RKO (cell line): ENCODE results near the gene ANK2.

Experiments used
- DNase-seq: peaks from one replicate; pipeline ENCODE4 v3.0.0-alpha.2; 2016; ENCODE audit warnings: low spot score

Gene ANK2

DNA sequence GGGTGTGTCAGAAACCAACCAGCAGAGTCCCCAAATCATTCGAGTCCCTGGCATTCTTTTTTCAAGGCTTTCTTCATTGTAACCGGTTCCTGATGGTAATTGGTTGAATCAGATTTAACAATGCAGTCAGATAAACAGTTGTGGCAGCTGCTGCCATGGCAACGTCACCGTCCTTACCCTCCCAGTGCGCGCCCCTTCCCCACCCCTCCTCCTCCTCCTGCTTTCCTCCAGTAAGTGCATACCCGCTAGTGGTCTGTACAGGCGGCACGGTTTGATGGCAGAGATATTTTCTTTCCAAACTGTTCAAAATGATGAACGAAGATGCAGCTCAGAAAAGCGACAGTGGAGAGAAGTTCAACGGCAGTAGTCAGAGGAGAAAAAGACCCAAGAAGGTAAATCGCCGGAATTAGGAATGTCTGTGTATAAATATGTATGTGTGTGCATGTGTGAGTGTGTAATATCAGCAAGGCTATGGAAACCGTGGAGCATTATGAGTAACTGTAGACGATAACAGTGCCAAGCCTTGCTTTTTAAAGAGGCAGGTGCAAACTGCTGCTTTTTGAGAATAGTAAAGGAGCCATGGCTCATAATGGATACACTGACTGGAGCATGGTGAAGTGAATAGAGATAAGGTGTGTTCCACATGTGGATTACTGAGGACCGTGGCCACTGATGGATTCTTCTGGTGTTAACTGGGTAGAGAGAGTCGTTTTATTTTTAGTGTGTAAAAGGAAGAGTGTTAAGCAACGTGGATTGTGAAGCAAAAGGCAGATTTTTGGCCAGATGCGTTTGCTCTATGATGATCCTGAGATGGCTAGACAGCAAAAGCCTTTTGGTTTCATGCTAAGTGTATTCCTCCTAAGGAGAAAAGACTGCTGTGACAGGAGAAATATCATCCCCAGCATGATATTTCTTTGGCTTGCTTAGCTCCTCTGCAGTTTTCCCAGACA, at the start of gene ANK2:
Gene ANK2, plus strand, starts transcription at position 233 of the 950 bp plus-strand sequence. Its CDS starts 76 bp downstream, at position 309.
- no peak for DNase-seq

DNA sequence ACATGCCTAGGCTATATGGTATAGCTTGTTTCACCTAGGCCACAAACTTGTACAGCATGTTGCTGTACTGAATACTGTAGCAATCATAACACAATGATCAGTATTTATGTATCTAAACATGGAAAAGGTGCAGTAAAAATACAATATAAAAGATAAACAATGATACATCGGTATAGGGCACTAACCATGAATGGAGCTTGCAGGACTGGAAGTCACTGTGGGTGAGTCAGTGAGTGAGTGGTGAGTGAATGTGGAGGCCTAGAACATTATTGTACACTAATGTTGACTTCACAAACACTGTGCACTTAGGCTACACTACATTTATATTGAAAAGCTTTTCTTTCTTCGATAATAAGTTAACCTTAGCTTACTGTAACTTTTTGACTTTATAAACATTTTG, 45.6 kb upstream of the ANK2 start:
- DNase-seq, result peak; percentile 64

DNA sequence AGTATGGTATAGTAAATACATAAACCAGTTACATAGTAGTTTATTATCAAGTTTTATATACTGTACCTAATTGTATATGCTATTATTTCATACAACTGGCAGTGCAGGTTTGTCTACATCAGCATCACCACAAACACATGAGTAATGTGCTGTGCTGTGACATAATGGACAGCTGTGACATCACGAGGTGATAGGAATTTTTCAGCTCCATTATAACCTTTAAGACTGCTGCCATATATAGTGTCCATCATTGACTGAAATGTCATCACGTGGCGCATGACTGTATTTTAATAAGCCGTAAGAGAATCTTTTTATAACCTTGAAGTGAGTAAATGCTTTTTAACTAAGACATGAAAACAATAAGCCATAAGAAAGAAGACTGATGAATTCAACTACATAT, 44.8 kb upstream of the ANK2 start:
- DNase-seq, result no peak

DNA sequence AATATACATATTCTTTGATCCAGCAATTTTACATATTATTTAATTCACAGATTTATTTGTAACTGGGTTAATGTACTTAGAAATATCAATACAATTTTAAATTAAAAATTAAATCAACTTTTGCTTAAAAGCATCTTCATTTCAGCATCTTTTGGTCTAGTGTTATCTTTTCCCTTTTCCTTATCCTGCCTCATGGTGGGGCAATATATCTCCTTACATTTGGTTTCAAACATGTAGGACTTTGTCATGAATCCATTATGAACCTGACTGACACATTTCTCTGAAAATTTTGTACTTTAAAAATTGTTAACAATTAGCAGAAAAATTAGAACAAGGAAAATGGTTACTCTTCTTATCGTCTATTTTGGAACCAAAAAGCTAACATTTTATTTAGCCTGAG, 42.8 kb upstream of the ANK2 start:
- no peak for DNase-seq

DNA sequence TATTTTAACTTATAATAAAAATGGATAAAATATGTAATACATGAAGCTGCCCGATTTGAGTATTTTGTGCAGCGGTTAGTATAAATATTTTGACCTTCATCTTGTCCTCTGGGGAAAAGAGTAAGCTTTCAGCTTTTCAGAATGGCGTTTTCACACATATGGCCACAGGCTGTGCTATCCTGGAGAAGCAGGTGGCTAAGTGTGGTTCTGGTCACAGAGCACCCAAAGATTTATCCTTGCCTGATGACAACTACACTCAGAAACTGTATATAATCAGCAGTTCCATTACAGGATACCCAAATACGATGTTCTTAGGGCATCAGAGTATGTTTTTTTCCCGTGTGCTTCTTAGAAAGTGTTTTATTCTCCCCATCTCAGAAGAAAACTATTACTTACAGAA, 42.3 kb upstream of the ANK2 start:
- DNase-seq, result no peak

DNA sequence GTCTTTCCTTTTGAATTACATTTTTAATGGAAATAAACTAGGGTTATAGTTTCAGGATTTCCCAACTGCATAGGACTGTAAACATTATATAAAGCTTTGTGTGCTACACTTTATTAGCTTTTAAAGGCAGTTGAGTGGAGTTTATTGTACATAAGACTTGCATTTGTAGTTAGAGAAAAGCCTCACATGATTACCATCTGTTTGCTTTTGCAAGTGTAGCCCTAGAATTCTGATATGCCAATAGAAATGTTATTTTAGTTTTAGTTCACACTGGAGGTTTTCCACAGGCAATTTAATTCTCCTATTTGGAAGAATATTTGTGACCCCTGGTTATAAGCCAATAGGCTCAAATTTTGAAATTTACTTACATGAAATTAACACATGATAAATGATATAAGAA, 41.3 kb upstream of the ANK2 start:
- DNase-seq, result no peak

DNA sequence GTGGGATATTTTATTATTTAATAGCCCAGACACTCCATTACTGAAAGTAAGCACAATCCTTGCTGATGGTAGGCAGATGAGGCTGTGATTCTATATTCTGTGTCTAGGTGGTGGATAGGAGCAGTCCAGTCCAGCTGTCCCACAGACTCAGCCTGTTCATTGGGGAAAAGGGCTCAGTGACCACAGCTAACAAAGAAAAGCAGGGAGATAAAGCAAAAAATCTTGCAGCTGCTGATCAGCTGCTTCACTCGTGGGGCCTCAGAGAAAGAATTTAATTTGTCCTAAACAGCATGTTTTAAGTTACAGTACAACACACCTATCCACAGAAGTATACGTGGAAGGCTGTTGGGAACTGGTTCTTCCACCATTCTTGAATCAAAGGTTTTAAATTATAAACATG, 40.7 kb upstream of the ANK2 start:
- DNase-seq, result no peak

DNA sequence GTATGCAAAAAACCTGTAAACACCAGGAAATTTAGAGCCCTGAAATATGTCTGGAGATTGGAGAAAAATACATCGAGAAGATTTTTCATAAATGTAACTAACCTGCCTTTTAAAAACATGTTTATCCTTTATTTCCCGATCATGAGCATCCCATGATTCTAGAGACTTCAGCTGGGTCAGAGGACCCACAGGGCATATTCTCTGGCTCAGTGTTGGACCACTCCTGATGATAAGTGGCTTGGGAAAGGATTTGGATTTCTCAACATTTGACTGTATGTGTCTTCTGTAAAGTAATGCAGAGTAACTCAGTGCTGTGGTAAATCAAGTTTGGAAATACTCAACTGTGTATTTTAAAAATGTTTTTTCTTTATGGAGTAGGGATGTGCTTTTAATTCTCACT, 40.0 kb upstream of the ANK2 start:
- DNase-seq, result no peak

DNA sequence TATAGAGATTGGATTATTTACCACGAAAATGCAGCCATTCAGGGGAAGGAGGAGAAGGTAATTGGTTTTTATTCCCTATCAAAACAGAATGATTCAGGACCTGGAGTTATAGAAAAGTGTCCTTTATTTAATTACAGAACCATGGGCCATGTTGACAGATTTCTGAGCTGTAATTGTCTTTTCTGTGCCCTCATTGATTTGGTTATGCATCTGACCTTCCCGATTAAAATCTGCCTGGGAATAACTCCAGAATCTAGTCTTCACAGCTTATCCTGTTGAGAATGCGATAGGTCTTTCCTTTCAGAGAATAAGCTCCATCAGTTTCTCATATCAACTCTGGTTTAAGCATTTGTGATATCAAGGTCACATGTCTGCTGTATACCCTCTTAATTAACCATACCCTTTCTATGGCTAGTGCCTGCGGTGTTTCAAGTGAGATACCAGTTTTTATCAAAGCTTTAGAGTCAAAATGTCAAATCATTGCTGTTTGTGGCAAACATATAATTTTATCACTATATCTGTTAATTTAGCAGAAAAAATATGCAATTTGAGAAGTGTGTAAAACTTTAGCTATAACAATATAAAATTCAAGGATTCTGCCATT, 37.2 kb upstream of the ANK2 start:
- DNase-seq, result no peak

DNA sequence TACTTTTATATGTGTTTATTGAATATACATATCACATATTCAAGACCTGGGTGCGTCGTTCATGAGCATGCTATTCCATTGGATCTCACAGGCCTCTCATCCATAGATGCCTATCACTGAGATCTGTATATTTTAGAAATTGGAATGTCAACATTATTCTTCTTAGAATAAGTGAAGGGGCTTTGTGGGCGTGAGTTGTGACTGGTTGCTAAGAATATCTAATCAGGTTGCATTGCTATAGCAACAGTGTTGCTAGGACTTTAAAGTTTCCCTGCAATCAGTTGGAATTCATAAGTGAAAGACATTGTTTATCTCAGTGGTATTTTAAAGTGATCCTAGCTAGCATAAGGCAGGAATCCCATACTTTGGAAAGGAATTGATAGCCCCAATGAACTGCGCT, 36.7 kb upstream of the ANK2 start:
- DNase-seq, result no peak

DNA sequence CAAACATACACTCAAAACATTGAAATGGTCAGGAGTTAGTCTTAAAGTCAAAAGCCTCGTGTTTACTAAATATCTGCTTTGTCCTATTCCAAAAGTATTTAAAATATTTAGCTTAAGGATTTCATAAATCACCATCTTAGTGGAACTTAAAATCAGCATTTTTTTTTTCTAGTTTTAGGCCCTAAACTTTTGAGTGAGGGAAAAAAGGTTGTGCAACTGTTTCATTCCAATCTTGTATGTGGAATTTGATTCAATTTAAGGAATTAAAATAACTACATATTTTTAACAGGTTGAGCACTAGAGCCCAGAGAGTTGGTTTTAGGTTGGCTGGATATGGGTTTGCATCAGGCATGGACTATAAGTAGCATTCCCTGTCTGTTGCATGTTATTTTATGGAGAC, 35.7 kb upstream of the ANK2 start:
- no peak for DNase-seq

DNA sequence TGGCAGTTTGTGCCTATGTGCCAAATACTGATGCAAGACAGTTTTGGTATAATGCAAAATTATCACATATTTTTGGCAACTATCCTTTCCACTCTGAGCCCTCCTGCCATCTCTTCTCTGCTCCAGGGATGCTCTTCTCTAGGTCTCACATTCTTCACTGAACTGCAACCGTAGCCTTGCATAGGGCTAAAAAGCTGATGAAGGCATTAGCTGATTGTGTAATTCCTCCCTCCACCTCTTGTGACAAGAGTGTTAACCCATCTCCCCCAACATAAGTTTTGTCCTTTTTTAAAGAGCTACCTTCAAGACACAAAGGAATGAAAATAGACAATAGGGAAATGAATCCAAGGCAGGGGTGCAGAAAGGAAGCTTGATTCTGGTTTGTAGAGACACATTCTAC, 33.1 kb upstream of the ANK2 start:
- DNase-seq, result no peak

DNA sequence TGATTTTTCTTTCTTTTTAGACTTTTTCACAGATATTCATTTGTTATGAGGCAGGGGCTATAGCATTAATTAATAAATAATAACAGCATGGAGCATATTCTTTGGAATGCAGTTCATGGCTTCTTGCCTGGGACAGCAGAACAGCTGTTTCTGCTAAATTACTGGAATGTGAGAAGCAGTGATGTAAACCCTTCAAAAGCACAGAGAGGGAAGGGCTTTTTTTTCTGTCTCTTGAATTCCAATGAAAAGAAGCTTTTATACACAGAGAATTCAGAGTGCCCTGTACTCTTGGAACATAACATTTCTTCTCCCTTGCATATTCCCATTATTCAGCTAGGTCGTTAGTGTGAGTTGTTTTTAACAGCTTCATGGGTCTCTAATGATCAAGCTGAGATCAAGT, 28.5 kb upstream of the ANK2 start:
- DNase-seq, result no peak

DNA sequence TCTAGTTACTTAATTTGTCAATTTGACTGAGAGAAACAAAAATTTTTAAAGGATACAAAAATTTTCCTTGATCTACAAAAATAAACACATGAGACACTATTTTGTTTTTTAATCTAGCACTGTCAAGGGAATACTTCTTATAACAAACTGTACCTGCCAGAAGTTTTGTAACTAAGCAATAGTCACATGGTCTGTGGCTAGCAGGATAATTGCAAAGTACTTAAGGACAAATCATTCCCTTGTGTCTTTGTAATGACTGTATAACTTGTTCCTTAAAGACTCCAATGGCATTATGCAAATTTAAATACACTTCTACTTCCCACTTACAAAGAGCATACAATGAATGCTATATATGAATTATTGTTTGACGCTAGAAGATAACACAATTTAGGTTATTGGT, 25.1 kb upstream of the ANK2 start:
- no peak for DNase-seq

DNA sequence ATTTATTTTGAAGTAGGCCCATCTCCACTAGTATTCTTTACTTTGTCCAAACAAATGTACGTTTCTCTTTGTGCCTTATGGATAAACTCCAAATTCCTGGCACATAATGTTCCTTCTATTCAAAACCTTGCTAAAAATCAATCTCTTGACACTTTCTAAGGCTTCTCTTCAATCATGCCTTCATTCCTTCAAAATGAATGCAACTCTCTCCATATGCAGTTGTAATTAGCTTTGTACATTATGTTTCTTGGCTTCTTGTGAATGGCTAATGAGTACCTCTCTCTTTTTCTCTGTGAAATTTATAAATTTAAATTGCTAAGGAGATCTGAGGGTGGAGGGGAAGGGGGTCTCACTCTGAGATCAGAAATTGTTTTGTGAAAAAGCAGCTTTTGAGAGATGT, 24.0 kb upstream of the ANK2 start:
- no peak for DNase-seq

DNA sequence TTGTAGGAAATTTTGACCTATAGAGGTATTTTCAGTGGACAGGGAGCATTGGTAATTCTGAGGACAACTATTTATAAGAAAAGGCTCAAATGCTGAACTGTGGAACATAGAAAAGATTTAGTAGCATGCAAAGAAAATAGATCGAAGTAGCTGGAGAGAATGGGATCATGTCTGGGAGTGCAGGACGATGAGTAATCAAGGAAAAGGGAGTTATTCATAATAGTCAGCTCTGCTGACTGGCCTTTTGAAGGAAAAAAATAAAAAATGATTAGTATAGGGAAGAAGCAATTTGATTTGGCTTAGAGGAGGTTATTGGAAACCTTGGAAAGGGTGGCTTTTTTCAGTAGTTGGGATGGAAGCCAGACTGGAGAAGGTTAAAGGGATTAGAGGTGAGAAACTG, 22.9 kb upstream of the ANK2 start:
- DNase-seq, result peak; percentile 61

DNA sequence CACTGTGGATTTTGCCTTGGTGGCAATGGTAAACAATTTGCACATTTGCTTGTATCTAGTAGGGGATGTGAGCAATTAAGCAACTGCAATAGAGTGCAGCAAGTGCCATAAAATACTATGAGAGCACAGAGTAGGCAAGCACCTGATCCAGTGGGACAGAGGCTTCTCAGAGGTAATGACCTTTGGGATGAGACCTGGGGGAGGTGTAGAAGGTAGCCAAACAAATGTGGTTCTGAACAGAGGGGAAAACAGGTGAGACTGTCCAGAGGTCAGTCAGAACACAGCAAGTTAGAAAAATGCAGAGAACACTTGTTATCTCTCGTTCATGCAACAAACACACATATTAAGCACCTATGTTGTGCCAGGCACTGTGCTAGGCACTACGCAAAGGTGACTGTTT, 21.4 kb upstream of the ANK2 start:
- DNase-seq, result no peak

DNA sequence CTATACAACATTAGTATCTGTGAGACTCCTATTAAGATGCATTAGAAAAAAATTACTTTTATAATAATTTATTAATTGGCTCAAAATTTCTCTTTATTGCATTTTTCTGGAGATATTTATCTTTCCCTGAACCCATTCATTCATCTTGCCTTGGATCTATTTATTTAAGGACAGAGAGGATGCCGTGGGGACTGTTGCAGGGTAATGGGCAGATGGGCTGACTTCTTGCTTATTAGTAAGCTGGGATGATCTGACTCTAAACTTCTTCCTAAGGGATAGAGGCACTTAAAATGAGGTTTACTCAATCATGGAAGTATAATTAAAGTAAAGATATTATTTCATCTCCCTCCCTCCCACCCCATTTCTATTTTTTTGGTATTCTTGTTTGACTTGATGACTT, 18.2 kb upstream of the ANK2 start:
- DNase-seq, result no peak

DNA sequence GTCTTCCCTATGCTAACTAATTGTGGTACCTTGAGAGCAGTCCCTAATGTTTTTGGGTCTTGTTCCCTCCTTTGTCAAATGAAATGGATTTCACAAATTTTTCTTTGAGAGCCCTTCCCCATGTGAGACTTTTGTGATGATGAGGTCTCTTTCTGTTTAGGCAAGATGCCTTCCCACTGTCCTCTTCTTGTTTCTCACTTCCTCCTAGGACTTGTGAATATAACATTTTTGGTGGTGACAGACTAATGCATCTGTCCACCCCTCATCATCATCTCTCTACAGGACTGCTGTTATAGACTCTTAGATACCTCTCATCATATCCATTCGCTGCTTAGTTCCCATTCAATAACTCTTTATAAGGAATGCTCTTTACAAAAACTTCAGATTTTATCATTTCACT, 8.7 kb upstream of the ANK2 start:
- DNase-seq, result no peak

DNA sequence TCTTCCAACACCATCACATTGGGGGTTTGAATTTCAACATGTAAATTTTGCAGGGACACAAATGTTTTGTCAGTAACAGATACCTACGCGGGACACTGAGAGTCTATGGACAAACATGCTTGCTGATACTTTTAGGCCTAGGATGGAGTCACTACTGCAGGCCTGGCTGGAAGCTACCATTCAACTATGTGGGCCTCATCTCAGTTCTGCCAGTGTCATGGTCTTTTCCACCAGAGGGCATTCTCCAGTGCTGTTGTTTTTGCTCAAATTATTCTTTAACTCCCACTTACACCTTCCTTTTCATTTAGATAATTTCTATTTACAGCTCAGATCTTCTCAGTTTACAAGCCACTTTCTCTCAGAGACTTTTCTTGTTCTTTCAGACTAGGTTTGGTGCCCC, 7.0 kb upstream of the ANK2 start:
- no peak for DNase-seq

DNA sequence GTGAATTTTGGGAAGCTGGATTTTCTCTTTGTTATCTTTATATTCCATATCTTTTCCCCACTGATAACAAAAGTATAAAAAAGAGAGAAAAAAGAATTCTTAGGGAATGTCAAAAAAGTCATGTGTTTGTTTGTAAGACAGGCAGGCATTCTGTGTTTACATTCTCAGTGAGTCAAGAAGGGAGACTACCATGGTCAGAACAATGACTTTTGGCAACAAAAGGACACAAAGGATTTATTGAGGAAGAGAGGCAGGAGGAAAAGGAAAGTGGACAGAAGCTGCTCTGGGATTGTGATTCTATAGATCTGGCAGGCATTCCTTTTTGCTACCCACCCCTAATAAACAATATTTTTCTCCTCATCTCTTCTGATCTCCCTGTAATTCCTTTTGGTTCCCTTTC, 5.9 kb upstream of the ANK2 start:
- no peak for DNase-seq

DNA sequence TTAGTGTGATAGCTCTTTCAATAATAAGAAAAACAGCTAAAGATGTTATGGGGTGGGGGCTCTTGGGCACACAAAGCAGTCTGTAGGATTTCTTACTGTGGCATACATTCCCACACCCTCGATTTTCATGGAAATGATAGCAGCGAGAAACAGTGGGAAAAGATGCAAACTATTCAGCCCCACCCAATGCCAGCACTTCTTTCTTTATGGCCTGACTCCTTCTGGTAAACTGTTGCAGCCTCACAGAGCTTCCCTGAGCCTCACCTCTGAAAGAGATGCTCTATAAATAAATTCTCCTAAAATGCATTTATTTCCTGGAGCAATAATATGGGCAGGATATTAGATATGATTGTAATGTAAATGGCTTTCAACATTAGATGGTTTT, 910 bp downstream of the ANK2 start:
- DNase-seq, result no peak

DNA sequence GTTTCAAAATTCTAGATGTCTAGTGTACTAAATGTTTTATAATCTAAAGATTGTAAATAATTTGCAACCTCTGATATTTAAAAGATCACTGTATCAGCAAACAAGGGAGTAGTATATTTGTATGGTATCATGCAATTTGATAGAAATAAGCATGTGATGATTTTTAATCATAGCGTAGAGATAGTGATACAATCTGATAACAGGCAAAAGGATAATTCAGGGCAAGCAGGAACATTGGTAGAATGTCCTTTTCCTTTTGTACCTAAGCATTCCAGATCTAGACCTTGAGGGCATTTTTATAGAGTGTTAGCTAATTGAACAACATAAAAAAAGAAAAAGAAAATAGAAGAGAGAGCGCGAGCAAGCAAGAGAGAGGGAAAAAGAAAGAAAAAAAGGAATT, 1.4 kb downstream of the ANK2 start:
- no peak for DNase-seq

DNA sequence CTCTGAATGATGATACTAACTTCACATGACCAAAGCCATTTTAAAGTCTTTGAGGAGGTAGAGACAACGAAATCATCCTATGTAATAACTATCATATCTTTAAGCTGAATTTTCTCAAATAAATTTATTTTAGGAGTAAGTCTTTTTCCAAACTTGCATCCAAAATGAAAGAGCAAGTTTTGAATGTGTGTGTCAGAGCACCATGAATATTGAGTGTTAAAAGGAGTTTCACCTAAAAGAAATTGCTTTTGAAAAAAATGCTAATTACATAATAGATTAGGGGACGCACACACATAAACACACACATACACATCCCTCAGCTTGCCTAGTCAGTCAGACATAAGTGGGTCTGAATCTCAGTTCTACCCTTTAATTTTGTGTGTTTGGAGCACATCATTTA, 1.9 kb downstream of the ANK2 start:
- DNase-seq, result no peak
